Astrocyte (in vitro differentiated cells and primary cell): ENCODE measurements around the gene C2CD5.

Experiments used
- EZH2 ChIP-seq: IDR thresholded peaks from 2 replicates; pipeline ENCODE4 v1.6.1; 2012; ENCODE audit warnings: mild to moderate bottlenecking, low read length, inconsistent platforms; ENCODE audit not compliant: insufficient read depth
- TF ChIP-seq, protein P1 (sequence below): IDR thresholded peaks from 2 replicates; pipeline ENCODE4 v1.5.1; 2011; ENCODE audit warnings: low read depth, mild to moderate bottlenecking, inconsistent platforms, low read length, moderate library complexity; ENCODE audit not compliant: insufficient read depth

- TF ChIP-seq, protein P1, sequence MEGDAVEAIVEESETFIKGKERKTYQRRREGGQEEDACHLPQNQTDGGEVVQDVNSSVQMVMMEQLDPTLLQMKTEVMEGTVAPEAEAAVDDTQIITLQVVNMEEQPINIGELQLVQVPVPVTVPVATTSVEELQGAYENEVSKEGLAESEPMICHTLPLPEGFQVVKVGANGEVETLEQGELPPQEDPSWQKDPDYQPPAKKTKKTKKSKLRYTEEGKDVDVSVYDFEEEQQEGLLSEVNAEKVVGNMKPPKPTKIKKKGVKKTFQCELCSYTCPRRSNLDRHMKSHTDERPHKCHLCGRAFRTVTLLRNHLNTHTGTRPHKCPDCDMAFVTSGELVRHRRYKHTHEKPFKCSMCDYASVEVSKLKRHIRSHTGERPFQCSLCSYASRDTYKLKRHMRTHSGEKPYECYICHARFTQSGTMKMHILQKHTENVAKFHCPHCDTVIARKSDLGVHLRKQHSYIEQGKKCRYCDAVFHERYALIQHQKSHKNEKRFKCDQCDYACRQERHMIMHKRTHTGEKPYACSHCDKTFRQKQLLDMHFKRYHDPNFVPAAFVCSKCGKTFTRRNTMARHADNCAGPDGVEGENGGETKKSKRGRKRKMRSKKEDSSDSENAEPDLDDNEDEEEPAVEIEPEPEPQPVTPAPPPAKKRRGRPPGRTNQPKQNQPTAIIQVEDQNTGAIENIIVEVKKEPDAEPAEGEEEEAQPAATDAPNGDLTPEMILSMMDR, result no peak
- TF ChIP-seq EZH2, result no peak
Measured at GRCh38 chr12:22491034-22491433, 53.3 kb downstream of the C2CD5 start.
